PFSK-1 (cell line): ENCODE measurements around the gene ABCF2.

Experiments
- FOXP2 ChIP-seq: optimal IDR thresholded peaks from 2 replicates; pipeline ENCODE3; 2011; ENCODE audit warnings: borderline replicate concordance, control low read depth, inconsistent platforms; ENCODE audit not compliant: insufficient read depth; ENCODE audit errors: extremely low read length, extremely low read depth
- POLR2AphosphoS5 ChIP-seq: IDR thresholded peaks from 2 replicates; pipeline ENCODE4 v1.6.1; 2012; ENCODE audit warnings: low read depth, mild to moderate bottlenecking, control low read depth, low read length, moderate library complexity
- SIN3A ChIP-seq: IDR thresholded peaks from 2 replicates; pipeline ENCODE4 v1.6.1; 2012; ENCODE audit warnings: mild to moderate bottlenecking, low read length, moderate library complexity, borderline replicate concordance; ENCODE audit not compliant: insufficient read depth
- TAF1 ChIP-seq: IDR thresholded peaks from 2 replicates; pipeline ENCODE4 v1.6.1; 2012; ENCODE audit warnings: low read length, control low read depth, borderline replicate concordance; ENCODE audit not compliant: insufficient read depth
- TF ChIP-seq, protein P1 (sequence below), 2 experiments: IDR thresholded peaks; 2 replicates each; pipeline versions ENCODE4 v1.6.1 to v1.8.0; 2011 to 2012; ENCODE audit warnings: low read depth in 2 of 2, low read length in 2 of 2, control low read depth in 1 of 2, inconsistent platforms in 1 of 2, mild to moderate bottlenecking in 1 of 2, moderate library complexity in 1 of 2; ENCODE audit not compliant: insufficient read depth in 1 of 2

The ABCF2 gene

DNA sequence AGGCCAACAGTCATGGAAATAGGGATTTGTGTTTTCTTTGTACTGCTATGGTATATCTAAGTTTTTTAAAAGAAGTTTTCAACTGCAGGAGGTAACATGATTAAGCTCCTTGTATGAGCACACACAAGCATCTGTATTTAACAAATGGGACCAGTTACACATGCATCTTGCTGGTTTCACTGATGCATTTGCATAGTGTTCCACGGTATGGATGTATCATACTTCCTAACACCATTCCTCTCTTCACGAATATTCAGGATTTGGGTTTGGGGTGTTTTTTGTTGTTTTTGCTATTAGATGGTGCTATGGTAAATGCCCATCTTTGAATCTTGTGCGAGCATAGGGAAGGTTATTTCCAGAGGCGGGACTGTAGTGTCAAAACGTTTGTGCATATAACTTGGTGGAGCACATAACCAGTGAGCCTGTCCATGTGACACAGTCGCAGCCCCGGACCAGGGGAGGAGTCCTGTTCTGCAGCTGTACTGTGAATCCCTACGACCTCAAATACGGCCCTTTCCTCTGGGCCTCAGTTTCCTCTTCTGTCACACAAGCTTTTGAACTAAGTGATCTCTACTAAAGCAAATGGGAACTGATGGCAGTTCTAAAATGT, 18.6 kb downstream of the ABCF2 start:
- TF ChIP-seq TAF1 = no peak
- no peak for TF ChIP-seq POLR2AphosphoS5
- TF ChIP-seq, protein P1, sequence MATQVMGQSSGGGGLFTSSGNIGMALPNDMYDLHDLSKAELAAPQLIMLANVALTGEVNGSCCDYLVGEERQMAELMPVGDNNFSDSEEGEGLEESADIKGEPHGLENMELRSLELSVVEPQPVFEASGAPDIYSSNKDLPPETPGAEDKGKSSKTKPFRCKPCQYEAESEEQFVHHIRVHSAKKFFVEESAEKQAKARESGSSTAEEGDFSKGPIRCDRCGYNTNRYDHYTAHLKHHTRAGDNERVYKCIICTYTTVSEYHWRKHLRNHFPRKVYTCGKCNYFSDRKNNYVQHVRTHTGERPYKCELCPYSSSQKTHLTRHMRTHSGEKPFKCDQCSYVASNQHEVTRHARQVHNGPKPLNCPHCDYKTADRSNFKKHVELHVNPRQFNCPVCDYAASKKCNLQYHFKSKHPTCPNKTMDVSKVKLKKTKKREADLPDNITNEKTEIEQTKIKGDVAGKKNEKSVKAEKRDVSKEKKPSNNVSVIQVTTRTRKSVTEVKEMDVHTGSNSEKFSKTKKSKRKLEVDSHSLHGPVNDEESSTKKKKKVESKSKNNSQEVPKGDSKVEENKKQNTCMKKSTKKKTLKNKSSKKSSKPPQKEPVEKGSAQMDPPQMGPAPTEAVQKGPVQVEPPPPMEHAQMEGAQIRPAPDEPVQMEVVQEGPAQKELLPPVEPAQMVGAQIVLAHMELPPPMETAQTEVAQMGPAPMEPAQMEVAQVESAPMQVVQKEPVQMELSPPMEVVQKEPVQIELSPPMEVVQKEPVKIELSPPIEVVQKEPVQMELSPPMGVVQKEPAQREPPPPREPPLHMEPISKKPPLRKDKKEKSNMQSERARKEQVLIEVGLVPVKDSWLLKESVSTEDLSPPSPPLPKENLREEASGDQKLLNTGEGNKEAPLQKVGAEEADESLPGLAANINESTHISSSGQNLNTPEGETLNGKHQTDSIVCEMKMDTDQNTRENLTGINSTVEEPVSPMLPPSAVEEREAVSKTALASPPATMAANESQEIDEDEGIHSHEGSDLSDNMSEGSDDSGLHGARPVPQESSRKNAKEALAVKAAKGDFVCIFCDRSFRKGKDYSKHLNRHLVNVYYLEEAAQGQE (IDR thresholded peaks at IDR 0.05; ENCODE audit: insufficient read depth in 1 of 2, low read depth in 2 of 2, low read length in 2 of 2) = no peak
- TF ChIP-seq SIN3A = no peak
- TF ChIP-seq FOXP2 = no peak

DNA sequence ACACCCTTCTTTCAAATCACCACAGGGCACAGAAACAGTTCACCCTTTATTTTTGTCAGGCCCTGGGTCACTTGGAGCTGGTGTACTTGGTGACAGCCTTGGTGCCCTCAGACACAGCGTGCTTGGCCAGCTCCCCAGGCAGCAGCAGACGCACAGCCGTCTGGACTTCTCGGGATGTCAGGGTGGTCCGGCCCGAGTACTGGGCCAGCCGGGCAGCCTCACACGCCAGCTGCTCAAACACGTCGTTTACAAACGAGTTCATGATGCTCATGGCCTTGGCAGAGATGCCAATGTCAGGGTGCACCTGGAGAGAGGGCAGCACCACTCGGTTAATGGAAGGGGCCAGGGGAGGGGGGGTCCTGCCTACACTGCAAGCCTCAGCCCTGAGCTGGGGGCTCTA, 19.2 kb downstream of the ABCF2 start:
- TF ChIP-seq, protein P1 (IDR thresholded peaks at IDR 0.05; ENCODE audit: insufficient read depth in 1 of 2, low read depth in 2 of 2, low read length in 2 of 2) = no peak
- TF ChIP-seq TAF1 (no peak), SIN3A (no peak), FOXP2 (no peak), POLR2AphosphoS5 (no peak)

DNA sequence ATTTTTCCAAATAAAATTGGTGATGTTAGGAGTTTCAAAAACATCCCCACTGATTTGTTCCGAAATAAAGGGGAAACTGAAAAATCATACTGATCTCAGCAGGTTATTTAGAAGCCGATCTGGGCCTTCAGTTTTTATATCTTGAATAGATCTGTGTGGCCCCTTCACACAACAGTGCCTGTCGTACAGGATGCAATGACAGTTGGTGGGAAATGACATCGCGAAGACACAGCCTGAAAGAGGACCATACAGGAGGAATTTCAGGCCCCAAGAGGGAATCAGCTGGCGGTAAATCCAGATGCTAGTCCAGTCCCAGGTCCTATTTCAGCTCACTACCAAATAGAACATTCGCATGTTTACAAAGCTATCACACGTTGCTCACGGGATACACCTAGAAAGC, 19.7 kb downstream of the ABCF2 start:
- TF ChIP-seq SIN3A (no peak), POLR2AphosphoS5 (no peak)

DNA sequence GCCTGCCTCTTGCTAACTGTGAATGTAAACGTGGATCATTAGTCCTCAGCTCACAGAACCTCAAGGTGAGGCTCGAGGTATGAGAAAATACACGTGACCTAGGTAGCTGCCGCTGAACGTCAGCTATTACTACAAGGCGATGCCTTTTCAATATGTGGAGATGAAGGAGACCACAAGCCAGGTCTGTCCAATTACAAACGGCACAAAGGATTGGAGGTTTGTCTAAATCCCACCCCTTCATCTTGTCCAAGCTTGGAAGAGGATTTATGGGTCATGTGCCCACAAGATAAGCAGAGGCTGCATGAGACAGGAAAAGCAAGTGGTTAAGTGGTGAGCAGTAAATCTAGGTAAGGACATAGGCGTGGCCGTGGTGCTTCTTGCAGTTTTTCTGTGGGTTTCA, 20.1 kb downstream of the ABCF2 start:
- TF ChIP-seq TAF1 (no peak), SIN3A (no peak), POLR2AphosphoS5 (no peak), FOXP2 (no peak)
- TF ChIP-seq, protein P1 (IDR thresholded peaks at IDR 0.05; ENCODE audit: insufficient read depth in 1 of 2, low read depth in 2 of 2, low read length in 2 of 2) = no peak

DNA sequence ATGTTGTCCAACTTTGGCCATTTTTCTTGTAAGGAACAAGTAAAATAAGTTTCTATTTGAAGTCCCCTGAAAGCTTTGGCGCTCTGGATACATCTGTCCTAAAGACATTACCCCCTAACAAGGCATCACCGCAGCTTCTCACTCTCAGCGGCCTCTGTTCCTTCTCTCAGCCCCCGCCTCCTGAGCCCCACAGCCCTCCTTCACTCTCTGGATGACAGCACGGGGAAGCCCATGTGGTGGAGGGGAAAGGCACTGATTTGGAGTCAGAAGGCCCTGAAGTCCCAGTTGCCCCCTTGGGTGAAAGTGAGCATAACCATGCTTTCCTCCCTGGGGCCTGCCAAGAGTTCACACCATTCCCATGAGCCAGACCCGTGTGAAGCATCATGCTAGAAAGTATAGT, 21.3 kb downstream of the ABCF2 start:
- TF ChIP-seq POLR2AphosphoS5 = no peak
- TF ChIP-seq, protein P1 (IDR thresholded peaks at IDR 0.05; ENCODE audit: insufficient read depth in 1 of 2, low read depth in 2 of 2, low read length in 2 of 2) = no peak
- no peak for TF ChIP-seq SIN3A
